GM21447 (cell line): ENCODE results near the gene EEF1B2.
"Not testable (repeated sequence)": the region's sequence is repeated elsewhere in the genome, so short reads cannot be mapped to it uniquely, and the experiment has no call there.

Experiments
- ATAC-seq: cut with Tn5 transposase; IDR thresholded peaks from one replicate; pipeline ENCODE4 v1.9.1; 2021; ENCODE audit not compliant: unreplicated experiment

The EEF1B2 gene

DNA sequence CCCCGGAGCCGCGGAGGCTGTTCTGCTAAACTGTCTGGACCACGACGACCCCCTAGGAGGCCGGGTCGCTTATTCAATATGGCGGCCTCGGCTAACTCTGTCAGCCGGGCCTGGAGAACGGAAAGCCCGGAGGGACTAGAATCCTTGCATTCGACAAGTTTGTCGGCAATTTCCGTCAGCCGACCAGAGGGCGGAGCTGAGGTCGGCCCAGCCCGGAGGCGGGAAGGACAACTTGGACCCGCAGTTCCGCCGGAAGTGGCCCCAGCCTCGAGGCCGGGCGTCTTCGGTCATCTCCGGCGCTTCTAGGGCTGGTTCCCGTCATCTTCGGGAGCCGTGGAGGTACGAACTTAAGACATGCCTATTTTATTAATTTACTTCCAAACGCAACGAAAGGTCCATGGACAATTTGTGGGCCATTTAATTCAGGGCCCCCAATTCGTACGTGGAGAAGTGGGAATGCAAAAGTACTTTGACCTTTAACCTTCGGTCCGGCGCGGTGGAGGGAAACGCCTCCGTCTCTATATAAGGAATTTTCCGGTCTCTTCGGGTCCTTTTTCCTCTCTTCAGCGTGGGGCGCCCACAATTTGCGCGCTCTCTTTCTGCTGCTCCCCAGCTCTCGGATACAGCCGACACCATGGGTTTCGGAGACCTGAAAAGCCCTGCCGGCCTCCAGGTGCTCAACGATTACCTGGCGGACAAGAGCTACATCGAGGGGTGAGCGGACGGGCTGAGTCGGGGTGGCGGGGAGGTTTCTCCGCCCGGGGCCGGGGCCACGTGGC, at the start of gene EEF1B2, which contains the start of gene NDUFS1:
Gene EEF1B2, plus strand, starts transcription at position 550 of the 779 bp plus-strand sequence. Its CDS starts 85 bp downstream, at position 635.
Gene NDUFS1, minus strand, starts transcription at position 99 of the 779 bp plus-strand sequence. CDS start 5,766 bp downstream, outside the sequence.
- peak; percentile 88 for ATAC-seq

- no peak for ATAC-seq
Measured at GRCh38 chr2:206112108-206112507, 47.6 kb upstream of the EEF1B2 start.

- no peak for ATAC-seq
Measured at GRCh38 chr2:206112846-206113547, 46.7 kb upstream of the EEF1B2 start.

- ATAC-seq, result no peak
Measured at GRCh38 chr2:206115026-206115578, 44.6 kb upstream of the EEF1B2 start.

GRCh38 chr2:206116278-206116677, 43.4 kb upstream of the EEF1B2 start:
- no peak for ATAC-seq

DNA sequence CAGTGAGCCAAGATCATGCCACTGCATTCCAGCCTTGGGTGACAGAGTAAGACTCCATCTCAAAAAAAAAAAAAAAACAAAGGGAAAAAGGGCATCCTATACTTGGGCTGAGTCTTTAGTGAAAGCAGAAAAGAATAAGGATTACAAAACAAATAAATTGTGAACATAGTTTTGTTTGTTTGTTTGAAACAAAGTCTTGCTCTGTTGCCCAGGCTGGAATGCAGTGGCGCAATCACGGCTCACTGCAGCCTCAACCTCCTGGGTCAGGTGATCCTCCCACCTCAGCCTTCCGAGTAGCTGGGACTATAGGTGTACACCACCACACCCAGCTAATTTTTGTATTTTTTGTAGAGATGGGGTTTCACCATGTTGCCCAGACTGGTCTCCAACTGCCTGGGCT, 37.1 kb upstream of the EEF1B2 start:
- ATAC-seq, result not testable (repeated sequence)

- no peak for ATAC-seq
Measured at GRCh38 chr2:206125901-206126300, 33.8 kb upstream of the EEF1B2 start.

DNA sequence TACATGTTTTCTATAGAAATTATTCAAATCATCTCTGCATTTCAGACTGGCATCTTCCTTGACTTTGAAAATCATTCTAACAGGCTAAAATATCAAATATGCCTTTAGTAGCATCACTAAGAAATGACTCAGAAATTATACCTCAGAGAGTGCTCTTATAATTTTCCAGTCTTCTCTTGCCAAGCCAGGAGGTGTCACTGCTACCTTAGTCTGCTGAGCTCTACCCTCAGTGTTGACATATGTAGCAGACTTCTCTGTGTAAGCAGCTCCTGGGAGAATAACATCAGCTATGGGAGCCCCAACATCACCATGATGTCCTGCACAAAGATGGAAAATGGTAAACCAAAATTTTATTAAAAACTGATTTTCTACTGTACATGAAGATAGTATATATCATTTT, 32.0 kb upstream of the EEF1B2 start:
- no peak for ATAC-seq

DNA sequence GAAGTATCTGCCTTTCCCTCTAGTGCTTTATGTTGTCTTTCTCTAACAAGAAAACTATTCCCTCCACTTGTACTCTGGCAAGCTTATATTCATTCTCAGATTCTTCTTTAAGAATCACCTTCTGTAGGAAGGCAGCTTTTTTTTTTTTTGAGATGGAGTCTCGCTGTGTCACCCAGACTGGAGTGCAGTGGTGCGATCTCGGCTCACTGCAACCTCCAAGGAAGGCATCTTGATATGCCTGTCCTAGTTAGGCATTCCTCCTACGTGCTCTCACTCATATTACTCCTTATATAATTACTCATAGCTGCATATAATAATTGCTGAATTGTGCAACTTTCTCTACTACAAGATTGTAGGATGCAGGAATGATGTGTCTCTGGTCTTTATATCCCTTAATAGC, 16.2 kb upstream of the EEF1B2 start:
- ATAC-seq, result no peak

DNA sequence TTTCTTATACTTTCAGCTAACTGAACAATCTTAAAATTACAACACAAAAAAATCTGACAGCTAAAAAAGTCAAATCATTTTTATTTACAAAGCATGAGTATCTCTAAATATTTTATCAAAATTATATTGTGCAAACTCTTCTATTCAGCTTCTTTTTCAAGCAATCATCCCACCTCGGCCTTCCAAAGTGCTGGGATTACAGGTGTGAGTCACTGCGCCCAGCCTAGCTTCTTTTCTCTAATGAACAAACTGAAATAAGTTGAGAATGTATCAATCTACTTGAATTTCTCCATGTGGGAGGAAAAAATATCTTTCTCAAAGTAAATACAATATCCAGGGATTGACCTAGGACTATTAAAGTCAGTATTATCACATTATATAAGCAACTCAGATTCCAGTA, 15.3 kb upstream of the EEF1B2 start:
- no peak for ATAC-seq

GRCh38 chr2:206145665-206146064, 14.0 kb upstream of the EEF1B2 start:
- ATAC-seq, result no peak

DNA sequence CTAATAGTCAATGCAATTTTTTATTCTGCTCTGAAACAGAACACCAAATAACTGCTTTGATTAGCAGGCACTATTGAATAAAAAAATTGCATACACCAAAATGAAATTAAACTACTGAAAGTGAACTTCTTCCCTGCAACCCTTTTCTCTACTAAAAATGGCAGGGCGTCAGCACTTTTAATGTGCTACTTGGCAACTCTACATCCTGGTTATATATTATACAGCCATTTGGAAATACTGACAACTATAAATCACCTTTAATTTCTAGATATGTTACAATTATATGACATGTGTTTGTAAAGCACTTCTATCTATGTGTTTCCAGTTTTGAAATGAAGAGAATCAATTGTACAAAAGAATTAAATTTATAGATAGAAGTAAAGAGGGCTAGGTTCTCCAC, 10.4 kb upstream of the EEF1B2 start:
- no peak for ATAC-seq

DNA sequence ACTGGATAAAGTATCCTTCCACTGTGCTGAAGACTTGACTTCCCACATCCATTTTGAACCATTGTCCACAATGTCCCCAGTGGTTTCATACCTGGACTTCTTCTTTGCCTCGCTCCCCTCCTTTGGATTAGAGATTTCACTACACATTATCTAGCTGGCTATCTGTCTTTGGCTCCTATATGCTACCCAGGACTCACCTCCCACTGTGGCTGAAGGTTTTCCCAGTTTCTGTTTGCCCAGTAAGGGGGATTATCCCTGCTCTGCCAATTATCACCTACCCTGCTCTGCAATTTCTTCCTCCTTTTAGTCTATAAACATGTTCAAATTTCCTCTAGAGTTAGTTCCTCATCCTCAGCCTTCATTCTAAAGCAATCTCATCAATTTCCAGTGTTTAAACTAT, 9.5 kb upstream of the EEF1B2 start:
- no peak for ATAC-seq

GRCh38 chr2:206150631-206151030, 9.1 kb upstream of the EEF1B2 start:
- no peak for ATAC-seq

GRCh38 chr2:206154197-206154596, 5.5 kb upstream of the EEF1B2 start:
- ATAC-seq, result peak; percentile 52

GRCh38 chr2:206157014-206157413, 2.7 kb upstream of the EEF1B2 start:
- not testable (repeated sequence) for ATAC-seq

DNA sequence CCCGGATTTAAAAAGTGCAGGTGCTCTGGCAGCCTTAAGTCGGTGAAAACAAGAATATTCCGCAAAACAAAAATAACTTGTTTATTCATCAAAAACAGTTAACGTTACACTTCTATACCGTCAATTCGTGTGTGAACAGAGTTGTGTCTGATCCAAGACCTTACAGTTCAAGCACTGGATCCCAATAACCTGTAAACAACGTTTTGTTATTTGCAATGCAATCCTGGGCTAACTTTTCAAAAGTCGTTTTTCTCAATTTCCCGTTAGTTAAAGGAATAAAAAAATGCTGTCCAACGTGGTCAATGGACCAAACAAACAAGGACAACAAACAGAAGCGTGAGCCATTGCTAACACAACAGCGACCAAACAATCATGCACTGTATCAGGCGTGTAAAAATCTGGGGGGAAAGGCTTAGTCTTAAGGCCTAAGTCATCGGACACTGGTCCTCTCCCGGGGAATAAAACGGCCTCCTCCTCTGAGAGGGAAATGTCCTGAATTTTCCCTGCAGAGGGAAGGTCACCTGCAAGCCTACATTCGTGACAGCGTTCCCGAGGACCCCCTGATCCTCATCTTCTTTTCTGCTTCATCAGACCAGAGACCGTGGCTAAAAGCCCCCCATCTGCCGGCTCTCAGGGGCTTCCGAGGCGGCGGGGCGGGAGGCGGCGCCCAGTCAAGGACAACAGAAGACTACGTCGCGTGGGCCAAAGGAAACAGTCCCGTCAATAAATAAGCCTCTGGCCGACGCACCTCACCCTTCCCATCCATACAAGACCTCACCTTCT, 941 bp upstream of the EEF1B2 start:
- peak; percentile 8 for ATAC-seq

DNA sequence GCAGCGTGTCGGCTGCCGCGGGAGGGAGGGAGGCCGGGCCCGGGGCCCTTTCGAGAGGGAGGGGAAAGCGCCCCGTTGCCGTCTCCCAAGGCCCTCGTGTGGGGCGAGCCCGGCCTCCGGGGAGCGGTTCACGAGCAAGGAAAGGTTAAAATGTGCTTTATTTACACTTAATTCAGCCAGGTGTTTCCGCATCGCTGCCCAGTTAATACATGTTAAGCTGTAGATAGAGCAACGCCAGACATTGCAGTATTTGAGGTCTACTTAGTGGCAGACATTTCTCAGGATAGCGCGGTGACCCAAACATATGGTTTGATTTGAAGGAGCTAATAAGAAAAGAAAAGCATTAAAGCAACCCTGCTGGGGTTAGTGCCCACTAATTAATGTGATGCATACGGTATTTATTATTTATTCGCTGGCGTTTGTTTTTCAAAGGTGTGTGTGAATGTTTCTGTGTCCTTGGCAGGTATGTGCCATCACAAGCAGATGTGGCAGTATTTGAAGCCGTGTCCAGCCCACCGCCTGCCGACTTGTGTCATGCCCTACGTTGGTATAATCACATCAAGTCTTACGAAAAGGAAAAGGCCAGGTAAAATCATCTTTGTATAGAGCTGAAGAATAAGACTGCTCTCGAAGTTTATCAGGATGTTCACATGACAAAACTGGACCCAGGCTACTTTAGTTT, 571 bp downstream of the EEF1B2 start:
- ATAC-seq, result peak; percentile 42

- ATAC-seq, result no peak
Measured at GRCh38 chr2:206160807-206161179, 1.1 kb downstream of the EEF1B2 start.

- not testable (repeated sequence) for ATAC-seq
Measured at GRCh38 chr2:206162401-206162800, 2.7 kb downstream of the EEF1B2 start.
